HepG2 (cell line): ENCODE results near the gene CARMIL1. TPM values are rescaled to one million over a fixed set of nuclear protein-coding genes. Genes with fewer than 3 reads are reported as not detected.

Experiments
- CEBPG ChIP-seq: IDR thresholded peaks from 2 replicates; pipeline ENCODE4 v1.6.1; 2016
- E2F5 ChIP-seq: sonication (generic); formaldehyde crosslinking; conservative IDR thresholded peaks from 2 replicates; pipeline ENCODE4 v1.4.0; 2020; ENCODE audit warnings: missing genetic modification reagents
- FOXO1 ChIP-seq: sonication (generic); formaldehyde crosslinking; IDR thresholded peaks from 2 replicates; pipeline ENCODE4 v1.4.0; 2020; ENCODE audit warnings: missing genetic modification reagents
- FOXP4 ChIP-seq: sonication (generic); formaldehyde crosslinking; IDR thresholded peaks from 2 replicates; pipeline ENCODE4 v1.4.0; 2020; ENCODE audit warnings: missing genetic modification reagents
- GPBP1L1 ChIP-seq: sonication (generic); formaldehyde crosslinking; IDR thresholded peaks from 2 replicates; pipeline ENCODE4 v1.5.0; 2020; ENCODE audit warnings: mild to moderate bottlenecking, missing genetic modification reagents
- HDAC1 ChIP-seq: sonication (generic); formaldehyde crosslinking; IDR thresholded peaks from 2 replicates; pipeline ENCODE4 v1.5.1; 2020; ENCODE audit warnings: mild to moderate bottlenecking, missing genetic modification reagents
- MBNL3 ChIP-seq: fragments of 250-450 bp; sonication (Bioruptor Pico); conservative IDR thresholded peaks from 2 replicates; pipeline ENCODE4 v1.8.0; 2022; ENCODE audit warnings: mild to moderate bottlenecking, inconsistent platforms
- MED1 ChIP-seq: sonication (generic); formaldehyde crosslinking; IDR thresholded peaks from 2 replicates; pipeline ENCODE4 v1.4.0; 2020; ENCODE audit warnings: missing genetic modification reagents
- MXD1 ChIP-seq: sonication (generic); formaldehyde crosslinking; IDR thresholded peaks from 2 replicates; pipeline ENCODE4 v1.4.0; 2020; ENCODE audit warnings: mild to moderate bottlenecking, missing genetic modification reagents
- MZF1 ChIP-seq: sonication (generic); formaldehyde crosslinking; IDR thresholded peaks from 2 replicates; pipeline ENCODE4 v1.8.1; 2023; ENCODE audit warnings: mild to moderate bottlenecking, missing genetic modification reagents, borderline replicate concordance
- RBM22 ChIP-seq: fragments of 200-400 bp; formaldehyde crosslinking; optimal IDR thresholded peaks from 2 replicates; pipeline ENCODE3; 2017; ENCODE audit warnings: mild to moderate bottlenecking, low read length, moderate library complexity
- RFX5 ChIP-seq: IDR thresholded peaks from 2 replicates; pipeline ENCODE4 v1.6.1; 2011; ENCODE audit warnings: low read depth, low read length, improper control_type of control experiment
- SALL1 ChIP-seq: sonication (generic); formaldehyde crosslinking; IDR thresholded peaks from 2 replicates; pipeline ENCODE4 v1.8.0; 2022; ENCODE audit warnings: mild to moderate bottlenecking, missing genetic modification reagents
- SYNCRIP ChIP-seq: fragments of 200-400 bp; formaldehyde crosslinking; IDR thresholded peaks from 2 replicates; pipeline ENCODE4 v1.6.1; 2018; ENCODE audit warnings: mild to moderate bottlenecking, low read depth, low read length; ENCODE audit not compliant: insufficient read depth
- TEF ChIP-seq: sonication (generic); formaldehyde crosslinking; IDR thresholded peaks from 2 replicates; pipeline ENCODE4 v1.5.0; 2020; ENCODE audit warnings: missing genetic modification reagents
- ZGPAT ChIP-seq: IDR thresholded peaks from 2 replicates; pipeline ENCODE4 v1.6.1; 2016; ENCODE audit warnings: mild to moderate bottlenecking
- ZNF205 ChIP-seq: IDR thresholded peaks from 2 replicates; pipeline ENCODE4 v1.6.1; 2018; ENCODE audit warnings: missing biosample characterization, missing genetic modification reagents
- ZNF234 ChIP-seq: sonication (generic); formaldehyde crosslinking; conservative IDR thresholded peaks from 2 replicates; pipeline ENCODE4 v1.5.1; 2020; ENCODE audit warnings: mild to moderate bottlenecking, missing genetic modification reagents
- ZNF558 ChIP-seq: sonication (generic); formaldehyde crosslinking; IDR thresholded peaks from 2 replicates; pipeline ENCODE4 v1.9.0; 2022; ENCODE audit warnings: mild to moderate bottlenecking, missing genetic modification reagents, borderline replicate concordance
- ZNF687 ChIP-seq: sonication (generic); formaldehyde crosslinking; IDR thresholded peaks from 2 replicates; pipeline ENCODE4 v1.5.1; 2020; ENCODE audit warnings: mild to moderate bottlenecking, missing genetic modification reagents, moderate library complexity
- polyA plus RNA-seq, 8 experiments: library from polyadenylated mRNA; depleted of rRNA in 3 of 8; stranded (reverse) in 7 of 8; unstranded in 1 of 8; fragments of >200 nt; fragmentation: Illumina TruSeq in 4 of 8; extraction: Trizol in 4 of 8; gene quantifications; 2 replicates each; pipeline versions ENCODE4 v1.2.1 to v1.2.3, GENCODE V29; 2011 to 2016; ENCODE audit warnings: low read depth in 4 of 8, missing spikeins in 1 of 8, mixed read lengths in 1 of 8; ENCODE audit not compliant: insufficient read depth in 1 of 8
- total RNA-seq, 5 experiments: library from RNA; depleted of rRNA; stranded (reverse); fragments of >200 nt; fragmentation: Illumina TruSeq; extraction: Trizol; gene quantifications; 2 replicates each; pipeline ENCODE4 v1.2.3, GENCODE V29; 2016; ENCODE audit warnings: low read depth in 1 of 5

Gene CARMIL1
- total and polyA plus RNA-seq, 2 of the 13 experiments (the other 11 are each of a cell fraction or from before 2014, with no cell fraction given): 1.8 to 2.6 TPM

- no peak for TF ChIP-seq MBNL3 (CRISPR knock-in tag)
- TF ChIP-seq ZNF687 (CRISPR knock-in tag): no peak
- TF ChIP-seq RFX5: no peak
- no peak for TF ChIP-seq ZNF205
- peak; percentile 64; the same call in 1 of the 2 replicates for TF ChIP-seq SALL1 (CRISPR knock-in tag)
- TF ChIP-seq ZNF234: no peak
- no peak for TF ChIP-seq FOXO1
- no peak for TF ChIP-seq MZF1 (CRISPR knock-in tag)
- TF ChIP-seq SYNCRIP: no peak
- no peak for TF ChIP-seq GPBP1L1 (CRISPR knock-in tag)
- no peak for TF ChIP-seq HDAC1
- peak; percentile 49 for TF ChIP-seq FOXP4 (CRISPR knock-in tag)
- TF ChIP-seq TEF (CRISPR knock-in tag): no peak; the same call in 1 of the 2 replicates
- TF ChIP-seq MXD1 (CRISPR knock-in tag): no peak
- peak; percentile 96 for TF ChIP-seq CEBPG (CRISPR knock-in tag)
- TF ChIP-seq ZNF558 (CRISPR knock-in tag): no peak; the same call in 1 of the 2 replicates
- no peak for TF ChIP-seq E2F5 (CRISPR knock-in tag)
- 0 out of 2 replicates have a peak, but pooled peaks have one; percentile 18 for TF ChIP-seq ZGPAT (CRISPR knock-in tag)
- TF ChIP-seq MED1: peak; percentile 49
- no peak for TF ChIP-seq RBM22
Measured at GRCh38 chr6:25637211-25637610, 358.0 kb downstream of the CARMIL1 start (continued).
